Adipose tissue (tissue), 3 donors: ENCODE data around the gene ENTPD8. TPM values are rescaled to one million over a fixed set of nuclear protein-coding genes. Genes with fewer than 3 reads are reported as not detected.
"Not testable (repeated sequence)": the region's sequence is repeated elsewhere in the genome, so short reads cannot be mapped to it uniquely, and the experiment has no call there.

Experiments used
- H3K27ac ChIP-seq: one replicate; pipeline ENCODE4 v1.5.1; 2013; ENCODE audit warnings: low read depth, low read length
- WGBS, 3 donors: extraction: QIAGEN DNeasy Blood & Tissue Kit; methylation state at CpG; one replicate each; pipeline ENCODE4 v1.1.7; 2013; 5-methylcytosine and 5-hydroxymethylcytosine counted together
- polyA plus RNA-seq, 3 donors: library from polyadenylated mRNA; stranded (reverse); fragments of 200-250 nt; gene quantifications; one replicate each; pipeline ENCODE4 v1.2.3, GENCODE V29; 2013
- donor health status: healthy with polysubstance abuse.
- donor health status: Bipolar disorder and iron deficiency.
- donor health status: healthy.

The ENTPD8 gene
- polyA plus RNA-seq, 3 donors: 0.66 to 1.1 TPM; not detected in 1

DNA sequence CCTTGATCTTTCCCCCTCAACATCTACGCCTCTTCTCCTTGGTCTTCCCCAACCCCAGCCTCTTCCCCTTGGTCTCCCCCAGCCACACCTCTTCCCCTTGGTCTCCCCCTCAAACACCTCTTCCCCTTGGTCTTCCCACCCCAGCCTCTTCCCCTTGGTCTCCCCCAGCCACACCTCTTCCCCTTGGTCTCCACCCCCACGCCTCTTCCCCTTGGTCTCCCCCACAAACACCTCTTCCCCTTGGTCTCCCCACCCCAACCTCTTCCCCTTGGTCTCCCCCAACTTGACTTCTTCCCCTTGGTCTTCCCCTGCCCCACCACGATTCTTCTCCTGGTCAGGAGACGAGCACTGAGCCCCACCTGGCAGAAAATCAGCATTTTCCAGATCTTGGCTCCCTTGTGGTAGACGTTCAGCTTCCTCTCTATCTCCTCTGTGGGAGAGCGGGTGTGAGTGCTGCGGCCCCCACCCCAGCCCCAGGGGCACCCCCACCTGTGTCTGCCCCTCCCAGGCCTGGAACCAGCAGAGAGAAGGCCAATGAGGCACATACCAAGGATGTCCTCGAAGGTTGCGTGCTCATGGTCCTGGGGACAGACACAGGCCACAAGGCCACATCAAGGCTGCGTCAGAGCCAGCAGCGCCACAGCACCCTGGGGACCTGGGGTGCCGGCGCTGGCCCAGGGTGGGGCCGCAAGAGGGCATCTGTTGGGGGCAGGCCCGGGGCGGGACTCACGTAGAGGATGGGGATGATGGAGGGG, 11.0 kb upstream of the ENTPD8 start:
- H3K27ac ChIP-seq: no peak overlapping the region
- WGBS, 3 donors: 83 to 92% (median 84%) methylated on average over 16 to 17 of the region's 17 CpGs

DNA sequence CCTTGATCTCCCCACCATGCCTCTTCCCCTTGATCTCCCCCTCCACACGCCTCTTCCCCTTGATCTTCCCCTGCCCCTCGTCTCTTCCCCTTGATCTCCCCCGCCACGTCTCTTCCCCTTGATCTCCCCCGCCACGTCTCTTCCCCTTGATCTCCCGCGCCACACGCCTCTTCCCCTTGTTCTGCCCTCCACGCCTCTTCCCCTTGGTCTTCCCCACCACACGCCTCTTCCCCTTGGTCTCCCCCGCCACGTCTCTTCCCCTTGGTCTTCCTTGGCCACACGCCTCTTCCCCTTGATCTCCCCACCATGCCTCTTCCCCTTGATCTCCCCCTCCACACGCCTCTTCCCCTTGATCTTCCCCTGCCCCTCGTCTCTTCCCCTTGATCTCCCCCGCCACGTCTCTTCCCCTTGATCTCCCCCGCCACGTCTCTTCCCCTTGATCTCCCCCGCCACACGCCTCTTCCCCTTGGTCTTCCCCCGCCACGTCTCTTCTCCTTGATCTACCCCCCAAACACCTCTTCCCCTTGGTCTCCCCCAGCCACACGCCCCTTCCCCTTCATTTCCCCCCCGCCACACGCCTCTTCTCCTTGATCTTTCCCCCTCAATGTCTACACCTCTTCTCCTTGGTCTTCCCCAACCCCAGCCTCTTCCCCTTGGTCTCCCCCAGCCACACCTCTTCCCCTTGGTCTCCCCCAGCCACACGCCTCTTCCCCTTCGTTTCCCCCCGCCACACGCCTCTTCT, 10.3 kb upstream of the ENTPD8 start:
- H3K27ac ChIP-seq: not testable (repeated sequence)
- 61 to 75% (median 71%) methylated on average over 13 to 15 of the region's 31 CpGs for WGBS, 3 donors

DNA sequence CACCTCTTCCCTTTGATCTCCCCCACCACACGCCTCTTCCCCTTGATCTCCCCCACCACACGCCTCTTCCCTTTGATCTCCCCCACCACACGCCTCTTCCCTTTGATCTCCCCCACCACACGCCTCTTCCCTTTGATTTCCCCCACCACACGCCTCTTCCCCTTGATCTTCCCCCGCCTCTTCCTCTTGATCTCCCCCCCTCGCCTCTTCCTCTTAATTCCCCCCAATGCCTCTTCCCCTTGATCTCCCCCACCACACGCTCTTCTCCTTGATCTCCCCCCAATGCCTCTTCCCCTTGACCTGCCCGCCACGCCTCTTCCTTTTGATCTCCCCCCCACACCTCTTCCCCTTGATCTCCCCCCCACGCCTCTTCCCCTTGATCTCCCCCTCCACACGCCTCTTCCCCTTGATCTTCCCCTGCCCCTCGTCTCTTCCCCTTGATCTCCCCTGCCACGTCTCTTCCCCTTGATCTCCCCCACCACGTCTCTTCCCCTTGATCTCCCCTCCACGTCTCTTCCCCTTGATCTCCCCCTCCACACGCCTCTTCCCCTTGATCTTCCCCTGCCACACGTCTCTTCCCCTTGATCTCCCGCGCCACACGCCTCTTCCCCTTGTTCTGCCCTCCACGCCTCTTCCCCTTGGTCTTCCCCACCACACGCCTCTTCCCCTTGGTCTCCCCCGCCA, 9.5 kb upstream of the ENTPD8 start:
- H3K27ac ChIP-seq: not testable (repeated sequence)
- WGBS, 3 donors: 64 to 82% (median 72%) methylated on average over 21 to 22 of the region's 24 CpGs

DNA sequence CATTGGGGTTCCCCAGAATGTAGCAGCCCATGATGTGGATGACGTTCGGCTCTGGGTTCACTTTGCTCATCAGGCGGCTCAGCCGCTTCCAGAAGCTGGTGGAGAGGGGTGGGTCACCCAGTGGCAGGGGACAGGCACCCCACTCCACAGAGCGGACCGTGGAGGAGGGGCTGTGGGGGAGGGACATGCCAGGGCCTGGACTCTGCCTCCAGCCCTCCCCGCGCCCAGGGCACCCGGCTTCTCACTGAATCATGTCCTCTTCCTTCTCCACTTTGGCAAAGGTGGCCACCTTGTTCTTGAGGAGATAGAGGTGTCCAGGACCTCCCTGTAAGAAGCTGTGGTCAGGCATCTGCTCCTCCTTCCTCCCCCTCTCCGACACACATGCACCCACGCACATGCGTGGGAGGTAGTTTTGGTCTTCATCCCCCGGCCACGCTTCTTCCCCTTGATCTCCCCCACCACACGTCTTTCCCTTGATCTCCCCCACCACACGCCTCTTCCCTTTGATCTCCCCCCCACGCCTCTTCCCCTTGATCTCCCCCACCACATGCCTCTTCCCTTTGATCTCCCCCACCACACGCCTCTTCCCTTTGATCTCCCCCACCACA, 8.9 kb upstream of the ENTPD8 start:
- 82 to 94% (median 82%) methylated on average over 16 to 18 of the region's 18 CpGs for WGBS, 3 donors
- no peak overlapping the region for H3K27ac ChIP-seq

DNA sequence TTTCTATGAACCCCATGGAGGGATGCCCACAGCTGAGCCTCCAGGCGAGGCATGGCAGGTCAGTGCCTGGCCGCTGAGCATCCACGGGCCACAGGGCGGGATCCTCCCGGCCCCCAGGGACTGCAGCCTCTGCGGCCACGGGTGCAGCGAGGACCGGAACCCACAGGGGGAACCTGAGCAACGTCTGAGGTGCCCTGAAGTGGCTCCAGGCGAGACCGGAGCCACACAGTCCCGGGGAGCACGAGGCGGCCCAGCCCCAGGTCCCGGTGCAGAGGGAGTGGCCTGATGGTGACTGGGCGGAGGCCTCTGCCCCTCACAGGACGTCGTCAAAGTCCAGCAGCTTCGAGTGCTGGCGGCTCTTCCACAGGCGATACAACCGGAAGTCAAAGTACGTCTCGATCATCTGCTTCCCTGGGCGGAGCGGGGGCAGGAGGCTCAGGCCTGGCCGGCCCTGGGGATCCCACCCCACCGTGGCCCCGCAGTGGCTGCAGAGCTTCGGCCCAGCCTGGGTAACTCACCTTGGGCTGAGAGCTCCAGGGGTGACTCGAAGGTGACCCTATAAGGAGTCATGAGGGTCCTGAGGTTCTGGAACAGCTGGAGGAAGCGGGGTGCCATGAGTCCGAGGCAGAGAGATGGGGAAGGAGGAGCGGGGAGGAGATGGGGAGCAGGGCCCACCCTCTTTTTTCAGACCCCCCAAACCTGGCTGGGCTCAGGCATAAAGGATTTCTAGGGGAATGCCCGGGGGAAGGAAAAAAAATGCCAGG, 8.1 kb upstream of the ENTPD8 start:
- no peak overlapping the region for H3K27ac ChIP-seq
- 87 to 90% (median 89%) methylated on average over 35 to 36 of the region's 36 CpGs for WGBS, 3 donors

DNA sequence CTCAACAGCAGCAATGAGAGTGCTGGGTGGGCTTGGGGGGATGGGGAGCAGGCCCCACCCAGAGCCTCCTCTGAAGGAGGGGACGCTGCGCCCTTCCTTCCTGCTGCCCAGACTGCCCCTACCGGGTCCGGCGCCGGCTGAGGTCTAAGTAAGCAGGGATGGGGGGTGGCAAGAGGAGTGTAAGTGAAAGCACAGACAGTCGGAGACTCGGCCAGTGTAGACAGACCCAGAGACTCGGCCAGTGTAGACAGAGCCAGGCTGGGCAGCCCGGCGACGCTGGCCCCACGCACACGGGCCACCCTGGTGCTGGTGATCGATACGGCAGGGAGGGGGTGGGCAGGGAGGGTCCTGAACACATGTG, 7.4 kb upstream of the ENTPD8 start:
- WGBS, 3 donors: 85 to 90% (median 89%) methylated on average over 13 to 16 of the region's 16 CpGs
- H3K27ac ChIP-seq: no peak overlapping the region

DNA sequence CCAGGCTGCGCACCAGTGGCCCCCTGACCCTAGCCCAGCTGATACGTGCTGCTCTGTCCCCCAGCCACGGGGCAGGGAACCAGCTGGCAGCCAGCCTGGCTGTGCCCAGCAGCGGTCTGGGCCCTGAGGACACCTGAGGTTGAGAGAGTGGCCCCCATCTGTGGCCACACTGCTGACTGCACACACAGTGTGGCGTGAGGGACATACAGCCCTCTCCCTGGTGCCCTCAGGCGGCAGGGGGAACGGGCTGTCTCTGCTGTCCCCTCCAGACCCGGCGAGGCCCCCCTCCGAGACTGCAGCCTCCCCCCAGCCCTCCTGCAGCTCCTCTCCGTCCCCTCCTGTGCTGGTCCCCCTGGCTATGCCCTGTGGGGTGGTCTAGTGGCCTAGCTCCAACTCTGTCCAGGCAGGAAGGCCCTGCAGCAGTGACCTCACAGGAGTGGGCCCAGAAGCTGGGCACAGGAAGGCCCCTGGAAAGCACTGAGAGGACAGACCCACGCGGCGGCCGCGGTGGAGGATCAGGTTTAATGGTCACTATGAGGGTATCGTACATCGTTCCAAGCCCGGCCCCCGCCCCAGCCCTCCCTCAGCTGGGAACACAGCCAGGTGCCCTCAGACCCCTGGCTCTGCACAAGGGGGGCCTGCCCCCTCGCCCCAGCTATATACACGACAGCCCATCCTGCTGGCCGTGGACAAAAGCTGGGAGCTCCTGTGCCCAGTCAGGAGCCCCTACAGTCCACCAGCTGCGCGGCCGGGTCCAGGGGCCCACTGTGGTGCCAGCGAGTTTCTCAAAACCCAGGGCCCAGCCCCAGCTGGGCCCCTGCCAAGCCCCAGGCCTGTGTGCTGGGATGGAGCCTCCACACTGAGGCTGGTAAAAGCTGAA, 6.8 kb upstream of the ENTPD8 start:
- no peak overlapping the region for H3K27ac ChIP-seq
- 80 to 89% (median 84%) methylated on average over 25 to 27 of the region's 27 CpGs for WGBS, 3 donors

DNA sequence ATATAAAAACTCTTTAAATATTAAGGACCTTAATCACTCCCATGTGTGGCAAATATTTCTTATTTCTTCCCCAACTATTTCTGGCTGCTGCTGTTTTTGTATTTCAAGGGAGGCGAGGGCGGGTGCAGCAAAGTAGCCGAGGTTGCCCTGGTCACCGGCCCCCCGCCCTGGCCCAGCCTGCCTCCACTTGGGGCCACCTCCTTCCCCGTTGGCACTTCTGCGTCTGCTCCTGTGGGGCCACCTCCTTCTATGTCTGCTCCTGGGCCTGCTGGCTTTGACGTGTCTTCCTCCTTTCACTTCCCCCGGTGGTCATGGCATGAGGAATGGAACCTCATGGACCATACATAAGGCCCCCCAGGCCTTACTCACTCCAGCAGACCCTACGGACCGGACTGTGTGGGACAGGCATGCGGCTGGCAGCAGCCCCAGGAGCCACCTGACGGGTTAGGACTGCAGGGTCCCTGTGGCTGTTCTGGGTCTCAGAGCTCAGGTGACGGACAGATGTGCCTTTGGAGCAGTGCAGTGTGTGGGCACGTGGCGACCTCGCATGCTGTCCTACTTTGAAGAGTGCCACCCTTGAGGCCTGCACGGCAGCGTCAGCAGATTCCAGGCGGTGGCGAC, 5.8 kb upstream of the ENTPD8 start:
- no peak overlapping the region for H3K27ac ChIP-seq
- WGBS, 3 donors: 64 to 83% (median 73%) methylated on average over 21 of the region's 21 CpGs

DNA sequence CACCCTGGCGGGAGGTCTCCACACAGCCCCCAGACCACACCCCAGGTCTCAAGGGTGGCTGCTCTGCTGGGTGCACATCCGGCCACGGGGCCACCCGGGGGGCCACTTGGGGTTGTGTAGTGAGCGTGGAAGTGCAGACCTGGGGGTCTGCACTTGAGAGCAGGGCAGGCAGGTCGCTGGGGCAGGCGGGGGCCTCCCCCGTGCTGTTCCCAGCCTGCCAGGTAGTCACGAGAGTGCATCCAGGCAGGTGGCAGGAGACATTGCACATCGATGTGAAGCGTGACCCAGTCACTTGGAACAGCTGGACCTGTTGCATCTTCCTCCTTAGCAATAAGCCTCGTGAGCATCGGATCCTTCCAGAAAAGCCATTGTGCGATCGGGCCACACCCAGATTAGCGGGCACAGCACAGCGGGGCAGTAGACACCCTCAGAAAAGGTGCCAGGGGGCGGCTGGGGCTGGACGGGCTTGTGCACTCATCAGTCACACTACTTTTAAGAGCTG, 4.8 kb upstream of the ENTPD8 start:
- WGBS, 3 donors: 42 to 65% (median 55%) methylated on average over 19 of the region's 19 CpGs
- H3K27ac ChIP-seq: no peak overlapping the region

DNA sequence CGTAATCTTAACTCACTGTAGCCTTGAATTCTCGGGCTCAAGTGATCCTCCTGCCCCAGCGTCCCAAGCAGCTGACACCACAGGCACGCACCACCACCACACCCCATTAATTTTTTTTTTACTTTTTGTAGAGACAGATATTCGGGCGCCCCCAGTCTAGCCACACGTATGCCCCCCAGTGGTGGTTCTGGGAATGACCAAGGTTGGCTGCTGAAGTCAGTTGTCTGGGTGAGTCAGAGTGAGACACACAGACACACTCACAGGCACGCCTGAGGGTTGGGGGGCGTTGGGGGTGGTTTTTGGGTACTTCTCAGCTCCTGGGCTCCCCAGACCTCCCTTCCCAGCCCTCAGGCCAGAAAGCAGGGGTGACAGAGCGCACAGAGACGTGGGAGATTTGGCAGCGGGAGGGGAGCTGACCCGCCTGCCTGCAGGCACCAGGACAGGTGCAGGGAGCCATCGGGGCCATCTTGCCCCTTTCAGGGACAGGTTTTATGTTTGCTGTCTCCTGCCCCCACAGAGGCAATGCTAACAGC, 4.2 kb upstream of the ENTPD8 start:
- 9 to 23% (median 16%) methylated on average over 14 of the region's 14 CpGs for WGBS, 3 donors
- no peak overlapping the region for H3K27ac ChIP-seq

DNA sequence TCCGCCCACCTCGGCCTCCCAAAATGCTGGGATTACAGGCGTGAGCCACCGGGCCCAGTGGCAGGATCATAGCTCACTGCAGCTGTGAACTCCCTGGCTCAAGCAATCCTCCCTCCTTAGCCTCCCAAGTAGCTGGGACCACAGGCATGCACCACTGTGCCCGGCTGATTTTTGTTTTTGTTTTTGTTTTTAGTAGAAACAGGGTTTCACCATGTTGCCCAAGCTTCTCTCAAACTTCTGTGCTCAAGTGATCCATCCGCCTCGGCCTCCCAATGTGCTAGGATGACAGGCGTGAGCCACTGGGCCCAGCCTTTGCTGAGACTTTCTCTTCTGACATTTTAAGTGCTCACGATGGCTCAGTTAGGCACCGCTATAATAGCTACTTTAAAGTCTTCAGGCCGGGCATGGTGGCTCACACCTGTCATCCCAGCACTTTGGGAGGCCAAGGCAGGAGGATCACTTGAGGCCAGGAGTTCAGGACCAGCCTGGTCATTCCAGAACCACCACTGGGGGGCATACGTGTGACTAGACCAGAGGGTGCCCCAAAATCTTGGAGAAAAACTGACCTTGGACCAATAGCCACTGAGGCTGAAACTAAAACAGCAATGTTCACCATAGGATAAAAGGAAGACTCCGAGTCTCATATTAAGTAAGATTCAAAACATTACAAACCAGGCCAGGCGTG, 3.1 kb upstream of the ENTPD8 start:
- WGBS, 3 donors: 84 to 89% (median 84%) methylated on average over 14 of the region's 14 CpGs
- H3K27ac ChIP-seq: no peak overlapping the region

DNA sequence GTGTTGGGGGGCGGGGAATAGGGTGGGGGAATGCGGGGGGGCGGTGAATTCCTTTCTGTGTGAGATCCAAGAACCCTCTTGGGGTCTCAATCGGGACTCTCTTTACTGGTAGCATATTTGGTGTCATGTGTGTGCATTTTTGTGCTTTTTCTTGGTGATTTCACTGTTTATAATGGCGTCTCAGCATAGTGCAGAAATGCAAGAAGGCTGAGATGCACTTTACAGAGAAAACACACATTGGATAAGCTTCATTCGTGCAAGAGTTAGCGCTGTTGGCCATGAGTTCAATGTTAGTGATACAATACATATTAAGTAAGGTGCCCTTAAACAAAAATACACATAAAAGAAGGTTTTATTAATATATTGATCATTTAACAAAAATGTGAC, 771 bp upstream of the ENTPD8 start:
- no peak overlapping the region for H3K27ac ChIP-seq
- WGBS, 3 donors: 11 to 17% (median 17%) methylated on average over 7 of the region's 7 CpGs

DNA sequence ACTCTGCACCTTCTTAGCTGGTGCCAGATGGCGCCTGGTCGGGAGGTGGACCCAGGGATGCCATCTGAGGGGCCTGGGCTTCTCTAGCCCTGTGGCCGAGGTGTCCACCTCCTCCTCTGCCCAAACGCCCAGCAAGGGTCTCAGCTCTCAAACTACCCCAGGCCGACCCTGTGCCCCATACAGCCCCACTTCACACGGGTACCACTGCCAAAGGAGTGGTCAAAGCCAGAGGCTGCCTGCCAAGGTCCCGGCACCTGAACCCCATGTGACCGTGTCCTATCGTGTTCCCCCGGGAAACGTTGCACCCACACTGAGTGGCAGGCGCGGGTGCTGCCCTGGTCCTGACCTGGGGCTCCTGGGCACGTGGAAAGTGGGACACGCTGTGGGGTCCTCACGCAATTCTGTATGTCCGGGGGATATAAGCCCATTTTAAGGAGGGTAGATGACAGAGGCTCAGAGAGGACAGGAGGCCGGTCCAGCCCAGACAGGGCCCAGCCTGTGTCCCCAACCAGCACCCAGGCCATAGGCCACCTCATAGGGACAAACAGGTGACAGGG, 1.9 kb downstream of the ENTPD8 start:
- H3K27ac ChIP-seq: no peak overlapping the region
- 50 to 77% (median 73%) methylated on average over 18 of the region's 18 CpGs for WGBS, 3 donors

DNA sequence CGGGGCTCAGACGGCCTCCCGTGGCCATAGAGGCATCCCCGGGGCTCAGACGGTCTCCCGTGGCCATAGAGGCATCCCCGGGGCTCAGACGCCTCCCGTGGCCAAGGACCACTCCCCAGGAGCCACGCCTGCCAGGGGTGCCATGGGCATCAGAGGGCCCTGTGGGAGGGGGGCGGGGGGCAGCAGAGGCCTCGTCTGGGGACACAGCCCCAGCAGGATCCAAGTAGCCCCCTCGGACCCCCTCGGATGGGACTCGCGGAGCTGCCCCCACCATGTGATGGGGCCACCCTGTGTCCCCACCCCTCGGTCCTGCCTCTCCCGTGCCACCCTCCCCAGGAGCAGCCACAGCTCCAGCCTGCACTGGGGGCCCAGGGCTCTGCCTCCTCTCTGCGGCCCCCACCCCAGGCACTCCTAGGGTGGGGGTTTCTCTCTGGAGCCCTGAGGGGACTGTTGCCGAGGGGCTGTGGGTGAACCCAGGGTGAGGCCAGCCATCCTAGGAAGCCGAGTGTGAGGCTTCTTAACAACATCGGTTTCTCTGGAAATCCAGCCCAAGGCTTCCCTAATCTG, 2.5 kb downstream of the ENTPD8 start:
- no peak overlapping the region for H3K27ac ChIP-seq
- 81 to 85% (median 82%) methylated on average over 15 to 22 of the region's 22 CpGs for WGBS, 3 donors
